Measurements from ENCODE around the gene C5orf34. TPM values are rescaled to one million over a fixed set of nuclear protein-coding genes. Genes with fewer than 3 reads are reported as not detected.

The C5orf34 gene, protein sequence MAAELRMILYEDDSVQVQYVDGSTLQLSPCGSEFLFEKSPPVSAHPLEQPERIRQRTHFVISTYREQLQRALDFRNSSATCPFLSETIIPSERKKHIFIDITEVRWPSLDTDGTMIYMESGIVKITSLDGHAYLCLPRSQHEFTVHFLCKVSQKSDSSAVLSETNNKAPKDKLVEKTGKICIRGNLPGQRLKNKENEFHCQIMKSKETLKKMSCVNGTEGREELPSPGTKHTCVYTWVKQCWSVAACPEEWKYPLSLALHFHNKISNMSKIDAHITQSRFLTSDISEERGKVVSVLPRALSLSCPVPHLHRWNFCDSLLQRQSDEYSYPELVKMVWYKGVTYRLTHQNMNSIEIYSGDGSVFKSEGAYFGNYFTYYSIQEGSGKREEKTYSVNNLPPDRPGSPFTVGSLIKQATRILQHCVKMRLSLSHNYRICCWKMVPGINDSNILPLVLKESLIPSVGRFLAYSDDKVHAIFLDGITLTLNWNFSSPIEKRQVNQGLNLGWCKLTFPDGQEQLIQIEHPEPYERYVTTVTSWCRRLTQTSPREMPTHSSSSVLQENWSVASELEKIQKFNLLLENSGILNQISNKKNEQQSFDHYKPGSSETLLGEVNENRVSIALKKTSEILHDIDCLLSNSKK
- 1 to 10 TPM in 4 of 5 donors, not detected in 1; 1.2 to 7.2 (median 2.9) TPM for total RNA-seq
- polyA plus RNA-seq: 1 to 10 TPM in 1 of 3 donors, under 1 TPM in 1, not detected in 1; 1.00 to 1.5 TPM
- long read RNA-seq, donor 1: 0 reads
- long read RNA-seq, donor 2: 0 reads
- long read RNA-seq, donor 3, partial matches to known transcripts: 0 of 1 reads
- long read RNA-seq, donor 3, other reads (novel, unspliced or antisense): 0 of 1 reads
- long read RNA-seq, donor 4: 0 reads
- long read RNA-seq, donor 5: 0 reads
- long read RNA-seq, donor 6, partial matches to known transcripts: 0 of 1 reads
- long read RNA-seq, donor 6, other reads (novel, unspliced or antisense): 0 of 1 reads
- long read RNA-seq, donor 7, partial matches to known transcripts: 0 of 1 reads
- long read RNA-seq, donor 7, other reads (novel, unspliced or antisense): 0 of 1 reads
- long read RNA-seq, donor 8: 0 reads
- long read RNA-seq, donor 9, partial matches to known transcripts: 0 of 1 reads
- long read RNA-seq, donor 9, other reads (novel, unspliced or antisense): 0 of 1 reads
- long read RNA-seq, donor 10: 0 reads

DNA sequence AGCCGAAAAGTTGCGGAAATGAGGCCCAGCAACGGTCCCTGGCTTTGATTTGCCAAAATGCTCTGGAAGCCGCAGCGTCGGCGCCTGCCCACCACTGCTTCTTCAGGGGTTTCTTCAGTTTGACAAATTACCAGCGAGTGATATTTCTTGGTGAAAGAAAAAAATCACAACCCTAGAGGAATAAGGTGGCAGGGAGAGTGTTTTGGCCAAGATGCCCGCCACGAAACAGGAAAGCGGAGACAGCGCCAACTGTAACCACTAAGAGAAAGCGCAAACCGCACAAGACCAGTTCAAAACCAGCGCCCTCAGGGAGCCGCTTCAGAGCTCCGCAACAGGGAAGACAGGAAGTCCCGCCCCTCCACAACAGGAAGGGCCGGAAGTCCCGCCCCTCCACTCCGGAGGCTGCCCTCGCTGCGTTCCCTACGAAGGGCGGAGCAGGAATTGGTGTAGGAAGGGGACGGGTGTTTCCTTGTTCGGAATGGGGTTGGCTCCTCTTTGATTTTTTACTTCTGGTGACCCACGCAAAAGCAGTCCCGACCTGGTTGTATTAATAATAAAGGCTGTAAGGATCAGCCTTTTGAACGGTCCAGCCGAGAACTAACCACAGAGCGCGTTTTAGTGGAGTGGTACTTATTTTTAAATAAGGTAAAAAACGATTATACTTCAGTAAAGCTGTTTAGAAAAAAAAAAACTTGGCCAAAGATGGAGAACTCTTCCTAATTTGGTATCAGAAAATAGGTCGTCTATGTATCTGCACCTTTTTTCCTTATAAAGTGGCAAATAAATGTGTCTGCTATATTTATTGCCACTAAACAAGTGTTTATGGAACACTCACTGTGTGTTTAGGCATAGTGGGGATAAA, at the start of gene C5orf34:
Gene C5orf34 (minus strand): TSS at position 333 of the 862 bp plus-strand sequence. CDS start 5,809 bp downstream, outside the sequence.
- peak within 1 kb of the TSS; percentile 77 to 92 (median 86) for H3K27ac ChIP-seq
- H3K36me3 ChIP-seq: no peaks in the 10 kb centered on the region
- intact Hi-C loops (cut with DNase I; ENCODE audit: low total_unique reads): no loop called here
- WGBS, 5 donors: 0% methylated on average over 33 to 35 of the region's 35 CpGs
- DNase-seq: peak; percentile 98 to 99
- H3K4me1 ChIP-seq: peaks cover 0 to 24% (median 17%) of the 10 kb centered on the region in 4 donors
- TF ChIP-seq POLR2AphosphoS5 (IDR thresholded peaks at IDR 0.05): peak; percentile 79 to 96 (median 93)
- TF ChIP-seq EP300 (IDR thresholded peaks at IDR 0.05): no peak
- TF ChIP-seq POLR2A (IDR thresholded peaks at IDR 0.05): peak in 2 of 4 donors; percentile 22 to 71
- TF ChIP-seq, protein P1, sequence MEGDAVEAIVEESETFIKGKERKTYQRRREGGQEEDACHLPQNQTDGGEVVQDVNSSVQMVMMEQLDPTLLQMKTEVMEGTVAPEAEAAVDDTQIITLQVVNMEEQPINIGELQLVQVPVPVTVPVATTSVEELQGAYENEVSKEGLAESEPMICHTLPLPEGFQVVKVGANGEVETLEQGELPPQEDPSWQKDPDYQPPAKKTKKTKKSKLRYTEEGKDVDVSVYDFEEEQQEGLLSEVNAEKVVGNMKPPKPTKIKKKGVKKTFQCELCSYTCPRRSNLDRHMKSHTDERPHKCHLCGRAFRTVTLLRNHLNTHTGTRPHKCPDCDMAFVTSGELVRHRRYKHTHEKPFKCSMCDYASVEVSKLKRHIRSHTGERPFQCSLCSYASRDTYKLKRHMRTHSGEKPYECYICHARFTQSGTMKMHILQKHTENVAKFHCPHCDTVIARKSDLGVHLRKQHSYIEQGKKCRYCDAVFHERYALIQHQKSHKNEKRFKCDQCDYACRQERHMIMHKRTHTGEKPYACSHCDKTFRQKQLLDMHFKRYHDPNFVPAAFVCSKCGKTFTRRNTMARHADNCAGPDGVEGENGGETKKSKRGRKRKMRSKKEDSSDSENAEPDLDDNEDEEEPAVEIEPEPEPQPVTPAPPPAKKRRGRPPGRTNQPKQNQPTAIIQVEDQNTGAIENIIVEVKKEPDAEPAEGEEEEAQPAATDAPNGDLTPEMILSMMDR (IDR thresholded peaks at IDR 0.05): no peak
- H3K4me3 ChIP-seq: peak within 1 kb of the TSS; percentile 60 to 72 (median 66)
- no peaks in the 10 kb centered on the region for H3K27me3 ChIP-seq
- H3K9me3 ChIP-seq: no peaks in the 10 kb centered on the region

DNA sequence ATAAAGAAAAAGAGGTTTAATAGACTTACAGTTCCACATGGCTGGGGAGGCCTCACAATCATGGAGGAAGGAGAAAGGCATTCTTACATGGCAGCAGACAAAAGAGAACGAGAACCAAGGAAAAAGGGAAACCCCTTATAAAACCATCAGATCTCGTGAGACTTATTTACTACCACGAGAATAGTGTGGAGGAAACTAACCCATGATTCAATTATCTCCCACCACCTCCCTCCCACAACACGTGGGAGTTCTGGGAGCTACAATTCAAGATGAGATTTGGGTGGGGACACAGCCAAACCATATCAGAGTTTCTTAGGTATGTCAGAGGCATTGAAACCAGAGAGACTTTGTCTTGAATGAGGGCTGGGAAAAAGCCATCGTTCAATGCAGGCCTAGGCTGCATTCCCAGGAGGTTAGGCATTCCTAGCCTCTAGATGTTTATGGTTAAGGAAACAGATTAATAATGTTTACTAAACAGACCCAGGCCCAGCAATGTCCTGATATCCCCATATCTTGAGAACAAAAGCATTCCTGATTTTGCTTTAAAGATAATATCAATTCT, 49.4 kb upstream of the C5orf34 start:
- Histone ChIP-seq H3K36me3 (no peaks in the 10 kb centered on the region), H3K4me3 (no peak overlapping the region), H3K27me3 (no peaks in the 10 kb centered on the region), H3K27ac (no peak overlapping the region), H3K4me1 (peaks cover 0 to 9% (median 2%) of the 10 kb centered on the region in 4 donors), H3K9me3 (no peaks in the 10 kb centered on the region)
- TF ChIP-seq EP300 (IDR thresholded peaks at IDR 0.05) (no peak), POLR2AphosphoS5 (IDR thresholded peaks at IDR 0.05) (no peak), POLR2A (IDR thresholded peaks at IDR 0.05) (no peak)
- TF ChIP-seq, protein P1 (IDR thresholded peaks at IDR 0.05): no peak
- intact Hi-C loops (cut with DNase I; ENCODE audit: low total_unique reads): no loop called here
- 52 to 67% (median 62%) methylated on average over 5 of the region's 5 CpGs for WGBS, 5 donors
- DNase-seq: no peak

DNA sequence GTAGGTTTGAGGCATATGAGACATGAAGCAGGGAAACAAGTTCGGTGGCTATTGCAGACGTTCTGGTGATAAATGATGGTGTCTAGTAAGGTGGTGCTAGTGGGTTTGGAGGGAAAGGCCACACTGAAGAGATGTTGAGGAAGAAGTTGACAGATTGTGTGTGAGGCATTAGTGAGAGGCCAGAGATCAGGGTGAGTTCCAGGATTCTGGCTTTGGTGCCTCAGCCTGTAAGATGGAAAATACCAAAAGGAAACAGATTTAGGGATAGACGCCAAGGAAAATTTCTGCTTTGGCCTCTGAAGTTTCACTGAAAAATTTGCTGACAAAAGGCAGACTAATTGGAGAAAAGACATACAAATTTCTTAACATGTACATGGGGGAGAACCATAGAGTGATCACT, 48.4 kb upstream of the C5orf34 start:
- H3K36me3 ChIP-seq: no peaks in the 10 kb centered on the region
- intact Hi-C loops (cut with DNase I; ENCODE audit: low total_unique reads): no loop called here
- TF ChIP-seq, protein P1 (IDR thresholded peaks at IDR 0.05): no peak
- TF ChIP-seq POLR2A (IDR thresholded peaks at IDR 0.05): no peak
- no peak for TF ChIP-seq EP300 (IDR thresholded peaks at IDR 0.05)
- H3K4me3 ChIP-seq: no peak overlapping the region
- WGBS, 5 donors: 38 to 62% (median 51%) methylated on average over 3 of the region's 3 CpGs
- peaks cover 0 to 9% (median 2%) of the 10 kb centered on the region in 4 donors for H3K4me1 ChIP-seq
- H3K27ac ChIP-seq: peak overlapping the region in 2 of 5 donors; percentile 14 to 39
- H3K9me3 ChIP-seq: no peaks in the 10 kb centered on the region
- DNase-seq: peak in 1 of 2 donors; percentile 59
- H3K27me3 ChIP-seq: no peaks in the 10 kb centered on the region

Measured in stomach (tissue), 19 donors.